ENCODE results near the gene ZMIZ1. TPM values are rescaled to one million over a fixed set of nuclear protein-coding genes. Genes with fewer than 3 reads are reported as not detected.

Gene ZMIZ1
- total RNA-seq, 2 donors from 2014 or later, result 27.2 to 42.2 TPM

GRCh38 chr10:79079054-79079397, 10.3 kb downstream of the ZMIZ1 start:
- ATAC-seq (no peak), DNase-seq (no peak)
- TF ChIP-seq POLR2A (IDR thresholded peaks at IDR 0.05) (no peak), CTCF (IDR thresholded peaks at IDR 0.05) (no peak)
- Histone ChIP-seq H3K27ac (peak overlapping the region in 3 of 4 donors; percentile 18 to 52 (median 26)), H3K4me3 (no peak overlapping the region), H3K27me3 (no peaks in the 10 kb centered on the region), H3K36me3 (replicated peaks in 1 of 2; ENCODE audit: insufficient read depth in 1 of 2, low read depth in 2 of 2) (no peaks in the 10 kb centered on the region), H3K4me1 (peaks cover 100% of the 10 kb centered on the region), H3K9me3 (no peaks in the 10 kb centered on the region)
- intact Hi-C loops (cut with DNase I), result loop anchor here (10.0 kb wide), 1 partner anchor 106 kb away; no protein-coding TSS in a partner anchor
- whole genome bisulfite sequencing, 2 donors, result 31% methylated on average over 1 of the region's 1 CpG; no CpG with 5 or more reads in 1 of the 2 donors

- Histone ChIP-seq H3K9me3 (no peaks in the 10 kb centered on the region), H3K4me1 (peaks cover 100% of the 10 kb centered on the region), H3K4me3 (no peak overlapping the region), H3K36me3 (replicated peaks in 1 of 2; ENCODE audit: insufficient read depth in 1 of 2, low read depth in 2 of 2) (no peaks in the 10 kb centered on the region), H3K27ac (peak overlapping the region in 3 of 4 donors; percentile 18 to 52 (median 26)), H3K27me3 (no peaks in the 10 kb centered on the region)
- WGBS, 2 donors, result 64 to 85% methylated on average over 11 to 15 of the region's 15 CpGs
- DNase-seq (no peak), ATAC-seq (no peak)
- TF ChIP-seq POLR2A (IDR thresholded peaks at IDR 0.05) (no peak), CTCF (IDR thresholded peaks at IDR 0.05) (no peak)
- intact Hi-C loops (cut with DNase I), result loop anchor here (10.0 kb wide), 1 partner anchor 105 kb away; no protein-coding TSS in a partner anchor
These were observed 11.0 kb downstream of the ZMIZ1 start for GRCh38 chr10:79079490-79080355.

- WGBS, 2 donors, result 62 to 67% methylated on average over 11 to 12 of the region's 12 CpGs
- ATAC-seq (no peak), DNase-seq (peak in 1 of 4 donors; percentile 32)
- Histone ChIP-seq H3K9me3 (no peaks in the 10 kb centered on the region), H3K36me3 (replicated peaks in 1 of 2; ENCODE audit: insufficient read depth in 1 of 2, low read depth in 2 of 2) (no peaks in the 10 kb centered on the region), H3K4me3 (no peak overlapping the region), H3K4me1 (peaks cover 100% of the 10 kb centered on the region), H3K27ac (peak overlapping the region in 3 of 4 donors; percentile 73 to 82 (median 75)), H3K27me3 (no peaks in the 10 kb centered on the region)
- TF ChIP-seq CTCF (IDR thresholded peaks at IDR 0.05) (no peak), POLR2A (IDR thresholded peaks at IDR 0.05) (no peak)
- intact Hi-C loops (cut with DNase I), result no loop called here
These were observed 12.7 kb downstream of the ZMIZ1 start for GRCh38 chr10:79081353-79082034.

GRCh38 chr10:79082035-79082373, 13.2 kb downstream of the ZMIZ1 start:
- Histone ChIP-seq H3K27me3 (no peaks in the 10 kb centered on the region), H3K36me3 (replicated peaks in 1 of 2; ENCODE audit: insufficient read depth in 1 of 2, low read depth in 2 of 2) (no peaks in the 10 kb centered on the region), H3K4me3 (no peak overlapping the region), H3K9me3 (no peaks in the 10 kb centered on the region), H3K4me1 (peaks cover 98% of the 10 kb centered on the region), H3K27ac (peak overlapping the region; percentile 39 to 82 (median 74))
- no peak for ATAC-seq
- intact Hi-C loops (cut with DNase I), result no loop called here
- WGBS, 2 donors, result 82 to 91% methylated on average over 6 of the region's 6 CpGs
- TF ChIP-seq POLR2A (IDR thresholded peaks at IDR 0.05) (no peak), CTCF (IDR thresholded peaks at IDR 0.05) (no peak)
- DNase-seq, result no peak

Measured in body of pancreas (tissue), 4 donors.